CD4-positive, CD25-positive, alpha-beta regulatory T cell (primary cell): ENCODE data around the gene TMEM31. TPM values are rescaled to one million over a fixed set of nuclear protein-coding genes. Genes with fewer than 3 reads are reported as not detected.

ENCODE experiments used
- ATAC-seq, 2 donors: fragments of 150-1000 bp; cut with Tn5 transposase; one replicate each; pipeline ENCODE4 v1.10.0; 2021; ENCODE audit warnings: low read depth in 2 of 2, moderate number of reproducible peaks in 2 of 2, moderate library complexity in 1 of 2
- DNase-seq, 3 donors: peaks; one replicate each; pipeline versions ENCODE4 v3.0.0 to v3.0.0-alpha.2; 2012 to 2022; ENCODE audit warnings: mixed read lengths in 1 of 3
- H3K27ac ChIP-seq: one replicate; pipeline ENCODE4 v1.7.0; 2013; ENCODE audit warnings: mild to moderate bottlenecking, low read length; ENCODE audit not compliant: insufficient read depth, poor library complexity, severe bottlenecking
- H3K27me3 ChIP-seq: one replicate; pipeline ENCODE4 v1.7.0; 2013; ENCODE audit warnings: low read length; ENCODE audit not compliant: control insufficient read depth, insufficient read depth
- H3K36me3 ChIP-seq: one replicate; pipeline ENCODE4 v1.7.0; 2013; ENCODE audit warnings: mild to moderate bottlenecking, low read length, moderate library complexity; ENCODE audit not compliant: control insufficient read depth, insufficient read depth
- H3K4me1 ChIP-seq: 2 replicates; pipeline ENCODE4 v1.7.0; 2013; ENCODE audit warnings: mild to moderate bottlenecking, low read length; ENCODE audit not compliant: insufficient read depth, control insufficient read depth, poor library complexity, severe bottlenecking
- H3K4me3 ChIP-seq: one replicate; pipeline ENCODE4 v1.7.0; 2013; ENCODE audit warnings: low read depth, mild to moderate bottlenecking, low read length, moderate library complexity
- H3K9me3 ChIP-seq, 2 experiments: 1 replicate in 1 of 2; 2 replicates in 1 of 2; pipeline ENCODE4 v1.7.0; 2013; ENCODE audit warnings: low read length in 2 of 2, mild to moderate bottlenecking in 1 of 2, moderate library complexity in 1 of 2; ENCODE audit not compliant: control insufficient read depth in 2 of 2
- H3K27ac Mint-ChIP-seq, 3 donors: one replicate each; pipeline ENCODE4 v1.8.0; 2020 to 2022; ENCODE audit warnings: mild to moderate bottlenecking in 3 of 3, mixed read lengths in 3 of 3, moderate library complexity in 2 of 3
- H3K27me3 Mint-ChIP-seq: one replicate; pipeline ENCODE4 v1.8.0; 2022; ENCODE audit warnings: mild to moderate bottlenecking, mixed read lengths
- H3K36me3 Mint-ChIP-seq: one replicate; pipeline ENCODE4 v1.8.0; 2020; ENCODE audit warnings: mixed read lengths
- H3K4me1 Mint-ChIP-seq, 4 donors: one replicate each; pipeline ENCODE4 v1.8.0; 2020 to 2022; ENCODE audit warnings: mixed read lengths in 4 of 4, mild to moderate bottlenecking in 1 of 4
- H3K4me3 Mint-ChIP-seq, 4 donors: one replicate each; pipeline ENCODE4 v1.8.0; 2020 to 2022; ENCODE audit warnings: mild to moderate bottlenecking in 4 of 4, mixed read lengths in 4 of 4, moderate library complexity in 3 of 4
- H3K9me3 Mint-ChIP-seq, 7 donors: one replicate each; pipeline ENCODE4 v1.8.0; 2020 to 2022; ENCODE audit warnings: mixed read lengths in 7 of 7, mild to moderate bottlenecking in 3 of 7, moderate library complexity in 2 of 7
- polyA plus RNA-seq, 4 donors: library from polyadenylated mRNA; unstranded; fragments of 300-500 nt; fragmentation: Illumina TruSeq; gene quantifications; one replicate each; pipeline ENCODE4 v1.2.3, GENCODE V29; 2021
- total RNA-seq: library from RNA; stranded (reverse); gene quantifications from one replicate; pipeline ENCODE4 v1.2.3, GENCODE V29; 2022

Gene TMEM31
- total and polyA plus RNA-seq, 5 donors from 2014 or later: 1.0 TPM; not detected in 4

DNA sequence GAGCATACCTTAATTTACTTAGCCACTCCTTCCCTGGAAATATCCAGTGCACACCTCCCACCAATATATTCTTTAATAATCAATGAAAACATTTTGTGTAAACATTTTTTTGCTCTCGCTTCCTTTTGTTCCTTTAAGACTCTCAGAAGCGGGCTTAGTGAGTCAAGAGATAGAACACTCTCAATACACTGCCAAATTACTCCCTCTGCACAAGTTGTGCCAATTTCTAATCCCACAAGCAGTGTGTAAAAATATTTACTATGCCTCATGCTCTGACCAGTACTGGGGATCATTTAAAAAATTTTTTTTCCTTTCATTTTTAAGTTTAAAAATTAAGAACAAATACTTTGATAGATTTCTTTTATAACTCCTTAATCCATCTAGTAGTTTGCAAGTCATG lies 29.3 kb upstream of the TMEM31 start:
- Mint-ChIP-seq H3K4me1 (peaks cover 0 to 12% (median 6%) of the 10 kb centered on the region in 4 donors), H3K9me3 (no peaks in the 10 kb centered on the region), H3K4me3 (no peak overlapping the region), H3K27me3 (no peaks in the 10 kb centered on the region), H3K27ac (no peak overlapping the region), H3K36me3 (peaks cover 11% of the 10 kb centered on the region)
- DNase-seq (no peak), ATAC-seq (no peak)
- Histone ChIP-seq H3K4me3 (no peak overlapping the region), H3K9me3 (no peaks in the 10 kb centered on the region), H3K27me3 (no peaks in the 10 kb centered on the region), H3K4me1 (peaks cover 7% of the 10 kb centered on the region), H3K27ac (no peak overlapping the region), H3K36me3 (peaks cover 43% of the 10 kb centered on the region)

DNA sequence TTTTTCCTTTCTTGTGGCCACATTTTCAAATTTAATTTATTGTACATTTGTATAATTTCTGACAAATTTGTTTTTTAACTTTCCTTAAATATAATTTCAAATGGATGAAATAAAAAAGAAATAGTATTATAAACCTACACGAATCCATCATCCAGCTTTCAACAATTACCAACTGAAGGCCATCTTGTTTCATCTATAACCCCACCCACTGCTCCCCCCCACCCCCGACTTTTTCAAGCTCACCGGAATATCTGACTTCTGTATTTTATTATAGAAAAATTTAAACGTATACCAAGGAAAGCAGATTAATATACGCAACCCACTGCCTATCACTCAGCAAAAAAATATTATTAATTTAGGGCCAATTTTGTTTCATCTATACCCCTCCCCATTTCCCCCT lies 25.3 kb upstream of the TMEM31 start:
- Mint-ChIP-seq H3K9me3 (no peaks in the 10 kb centered on the region), H3K36me3 (peaks cover 8% of the 10 kb centered on the region), H3K4me1 (peaks cover 0 to 12% (median 2%) of the 10 kb centered on the region in 4 donors), H3K27me3 (no peaks in the 10 kb centered on the region), H3K27ac (peak overlapping the region in 2 of 3 donors; percentile 16 to 67), H3K4me3 (peak overlapping the region in 3 of 4 donors; percentile 23 to 82 (median 40))
- H3K27me3 ChIP-seq: no peaks in the 10 kb centered on the region
- peaks cover 7% of the 10 kb centered on the region for H3K4me1 ChIP-seq
- no peaks in the 10 kb centered on the region for H3K9me3 ChIP-seq
- DNase-seq (peak in 1 of 3 donors; percentile 18), ATAC-seq (no peak)
- peak overlapping the region; percentile 98 for H3K27ac ChIP-seq
- peak overlapping the region; percentile 95 for H3K4me3 ChIP-seq
- peaks cover 23% of the 10 kb centered on the region for H3K36me3 ChIP-seq

DNA sequence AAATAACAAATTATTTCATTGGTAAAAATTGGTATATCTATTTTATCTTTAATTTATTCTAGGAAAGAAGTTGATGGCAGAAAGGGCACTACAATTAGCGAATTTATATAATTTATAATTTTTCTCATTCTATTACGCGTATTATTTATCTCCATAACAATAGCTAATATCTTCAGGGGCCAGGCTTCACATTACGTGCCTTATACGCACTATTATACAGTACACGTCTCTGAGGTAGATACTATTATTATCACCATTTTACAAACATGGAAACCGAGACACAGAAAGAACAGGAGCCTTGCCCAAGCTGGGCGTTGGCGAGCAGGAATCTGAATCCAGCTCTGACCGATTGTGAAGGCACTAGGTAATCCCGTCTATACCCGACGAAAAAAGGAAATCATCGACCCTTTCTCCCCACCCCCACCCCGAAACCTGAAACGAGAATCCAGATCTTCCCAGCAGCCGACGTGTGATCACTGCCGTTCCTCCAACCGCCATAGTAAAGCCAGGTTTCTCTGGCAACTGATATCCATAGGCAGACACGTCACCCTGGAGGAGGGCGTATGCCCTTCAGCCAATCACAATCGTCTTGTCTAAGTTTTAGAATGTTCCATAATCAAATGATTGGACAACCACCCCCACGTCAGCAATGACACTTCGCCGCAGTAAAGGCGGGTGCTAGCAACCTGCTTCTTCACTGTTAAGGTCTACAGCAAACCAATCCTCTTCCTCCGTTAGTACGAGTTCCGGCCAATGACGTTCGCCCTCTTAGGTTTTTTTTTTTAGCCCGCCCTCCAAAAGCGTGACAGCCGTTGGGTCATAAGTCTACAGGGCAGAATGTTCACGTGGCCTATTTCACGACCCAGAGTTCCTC lies 24.3 kb upstream of the TMEM31 start, which contains the start of gene MORF4L2:
Gene MORF4L2, minus strand, starts transcription at position 501 of the 874 bp plus-strand sequence. CDS start 9,672 bp downstream, outside the sequence.
- Mint-ChIP-seq H3K4me3 (peak within 1 kb of the TSS in 2 of 4 donors; percentile 40 to 82), H3K27me3 (no peaks in the 10 kb centered on the region), H3K36me3 (peaks cover 8% of the 10 kb centered on the region), H3K27ac (peak within 1 kb of the TSS in 2 of 3 donors; percentile 16 to 67), H3K9me3 (no peaks in the 10 kb centered on the region), H3K4me1 (peaks cover 0 to 12% (median 2%) of the 10 kb centered on the region in 4 donors)
- Histone ChIP-seq H3K27me3 (no peaks in the 10 kb centered on the region), H3K36me3 (peaks cover 15% of the 10 kb centered on the region), H3K9me3 (no peaks in the 10 kb centered on the region), H3K4me3 (peak within 1 kb of the TSS; percentile 95), H3K4me1 (peaks cover 7% of the 10 kb centered on the region), H3K27ac (peak within 1 kb of the TSS; percentile 98)
- DNase-seq (peak; percentile 84 to 95 (median 90)), ATAC-seq (peak; percentile 88 to 90)

DNA sequence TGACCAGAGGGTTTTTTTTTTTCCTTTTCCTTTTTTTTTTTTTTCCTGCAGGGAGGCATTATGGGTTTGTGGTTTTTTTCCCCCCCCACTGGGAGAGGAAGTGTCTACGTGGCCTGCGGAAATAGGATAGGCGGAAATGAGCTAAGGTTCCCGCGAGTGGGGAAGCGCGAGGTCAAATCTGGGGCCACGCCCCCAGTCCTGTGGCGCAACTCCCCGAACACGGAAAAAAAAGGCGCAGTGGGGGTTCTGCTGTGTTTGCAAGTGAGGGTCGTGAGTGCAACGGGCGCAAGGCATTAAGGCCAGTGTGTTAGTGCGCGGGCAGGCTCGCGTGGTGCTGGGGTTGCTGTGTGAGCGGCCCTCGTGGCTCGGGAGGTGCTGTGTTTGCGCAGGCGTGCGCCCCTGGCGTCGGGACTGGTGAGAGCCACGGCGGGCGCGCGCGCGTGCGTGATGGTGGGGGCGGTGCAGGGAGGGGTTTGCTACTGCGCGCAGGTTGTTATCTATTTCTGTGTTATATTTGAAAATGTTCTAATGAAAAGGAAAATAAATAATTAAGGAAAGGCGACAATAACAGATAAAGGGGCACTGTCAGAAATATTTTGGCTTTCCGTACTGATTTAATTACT lies 23.5 kb upstream of the TMEM31 start:
- peak overlapping the region; percentile 95 for H3K4me3 ChIP-seq
- Mint-ChIP-seq H3K27me3 (no peaks in the 10 kb centered on the region), H3K4me1 (peaks cover 0 to 12% (median 2%) of the 10 kb centered on the region in 4 donors), H3K4me3 (no peak overlapping the region), H3K36me3 (peaks cover 8% of the 10 kb centered on the region), H3K27ac (no peak overlapping the region), H3K9me3 (no peaks in the 10 kb centered on the region)
- no peaks in the 10 kb centered on the region for H3K27me3 ChIP-seq
- peak overlapping the region; percentile 98 for H3K27ac ChIP-seq
- peak; percentile 60 to 63 for ATAC-seq
- peaks cover 14% of the 10 kb centered on the region for H3K36me3 ChIP-seq
- peaks cover 7% of the 10 kb centered on the region for H3K4me1 ChIP-seq
- no peaks in the 10 kb centered on the region for H3K9me3 ChIP-seq
- peak; percentile 79 to 90 (median 87) for DNase-seq

DNA sequence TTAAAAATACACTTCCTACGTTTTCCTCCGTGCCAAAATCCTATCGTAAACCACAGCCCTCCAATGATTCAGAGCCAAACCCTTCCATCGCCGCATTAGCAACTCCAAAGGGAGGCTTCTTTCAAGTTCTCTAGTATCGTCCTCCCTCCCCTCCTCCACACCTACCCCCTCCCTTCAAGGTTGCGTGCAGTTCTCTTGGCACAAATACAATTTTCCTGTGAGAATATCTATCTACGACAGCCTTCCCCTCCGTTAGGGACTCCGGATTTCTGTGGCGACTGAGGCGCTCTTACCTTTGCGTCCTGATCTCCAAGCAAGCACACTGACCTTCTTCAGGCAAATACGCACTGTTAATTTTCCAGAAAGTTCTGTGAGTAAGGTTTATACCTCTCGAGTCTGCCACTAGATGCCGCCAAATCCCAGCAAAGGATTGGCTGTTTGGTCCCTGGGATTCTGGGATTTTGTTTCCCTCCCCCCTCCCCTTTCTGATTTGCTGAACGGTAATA lies 23.0 kb upstream of the TMEM31 start:
- peaks cover 8% of the 10 kb centered on the region for H3K36me3 Mint-ChIP-seq
- no peak overlapping the region for H3K4me3 Mint-ChIP-seq
- Histone ChIP-seq H3K27ac (peak overlapping the region; percentile 98), H3K9me3 (no peaks in the 10 kb centered on the region), H3K4me3 (peak overlapping the region; percentile 94), H3K36me3 (peaks cover 12% of the 10 kb centered on the region), H3K4me1 (peaks cover 7% of the 10 kb centered on the region), H3K27me3 (no peaks in the 10 kb centered on the region)
- H3K9me3 Mint-ChIP-seq: no peaks in the 10 kb centered on the region
- peaks cover 0 to 12% (median 2%) of the 10 kb centered on the region in 4 donors for H3K4me1 Mint-ChIP-seq
- H3K27ac Mint-ChIP-seq: no peak overlapping the region
- peak; percentile 23 to 66 (median 45) for DNase-seq
- no peaks in the 10 kb centered on the region for H3K27me3 Mint-ChIP-seq
- ATAC-seq: no peak

DNA sequence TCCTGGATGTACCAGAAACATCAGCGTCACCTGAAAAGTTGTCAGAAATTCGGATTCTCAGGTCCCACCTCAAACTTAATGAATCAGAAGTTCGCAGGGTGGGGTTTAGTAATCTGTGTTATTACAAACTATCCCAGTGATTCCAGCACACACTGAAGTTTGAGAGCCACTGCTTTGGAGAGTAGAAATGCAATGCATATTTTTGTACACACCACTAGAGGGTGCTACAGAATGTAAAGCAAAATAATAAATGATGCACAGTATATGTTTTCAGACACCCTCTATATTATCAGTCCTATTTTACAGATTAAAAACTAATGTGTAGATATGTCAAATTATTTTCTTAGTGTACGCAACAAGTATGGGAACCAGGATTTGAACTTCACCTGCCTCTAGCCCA lies 21.8 kb upstream of the TMEM31 start:
- Mint-ChIP-seq H3K9me3 (no peaks in the 10 kb centered on the region), H3K36me3 (peaks cover under 1% of the 10 kb centered on the region), H3K27me3 (no peaks in the 10 kb centered on the region), H3K4me1 (peaks cover 0 to 10% (median 2%) of the 10 kb centered on the region in 4 donors), H3K4me3 (peak overlapping the region in 1 of 4 donors; percentile 52), H3K27ac (peak overlapping the region in 1 of 3 donors; percentile 25)
- H3K4me3 ChIP-seq: peak overlapping the region; percentile 5
- H3K36me3 ChIP-seq: peaks cover 6% of the 10 kb centered on the region
- no peak for ATAC-seq
- no peak overlapping the region for H3K27ac ChIP-seq
- H3K27me3 ChIP-seq: no peaks in the 10 kb centered on the region
- DNase-seq: peak in 2 of 3 donors; percentile 37 to 44
- peaks cover 7% of the 10 kb centered on the region for H3K4me1 ChIP-seq
- H3K9me3 ChIP-seq: no peaks in the 10 kb centered on the region

DNA sequence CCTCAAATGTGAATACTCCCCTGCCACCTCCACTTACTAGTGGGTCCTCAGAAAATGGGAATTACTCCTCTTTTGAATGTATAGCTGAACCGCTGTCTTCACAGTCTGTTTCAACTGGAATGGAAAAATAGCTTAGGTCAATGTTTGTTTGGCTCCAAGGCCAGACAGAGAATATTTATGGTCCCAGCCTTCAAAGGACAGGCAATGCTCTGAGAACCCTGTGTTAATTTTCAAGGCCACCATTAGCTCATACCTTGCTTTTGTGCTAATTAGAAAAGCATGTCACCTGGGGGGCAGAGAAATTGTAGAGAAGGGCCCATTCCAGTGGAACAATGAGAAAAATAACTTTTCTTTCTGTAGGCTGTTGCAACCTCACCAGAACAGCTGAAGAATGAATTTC lies 19.6 kb upstream of the TMEM31 start:
- Mint-ChIP-seq H3K36me3 (no peaks in the 10 kb centered on the region), H3K4me1 (no peaks in the 10 kb centered on the region), H3K4me3 (no peak overlapping the region), H3K27ac (no peak overlapping the region), H3K27me3 (no peaks in the 10 kb centered on the region), H3K9me3 (no peaks in the 10 kb centered on the region)
- no peak for ATAC-seq
- Histone ChIP-seq H3K4me1 (no peaks in the 10 kb centered on the region), H3K36me3 (no peaks in the 10 kb centered on the region), H3K9me3 (no peaks in the 10 kb centered on the region), H3K27me3 (no peaks in the 10 kb centered on the region), H3K27ac (no peak overlapping the region), H3K4me3 (no peak overlapping the region)
- no peak for DNase-seq
